ENCODE measurements around the gene SCIN.

GRCh38 chr7:12557282-12557681 lies 13.2 kb upstream of the SCIN start:
- TF ChIP-seq POLR2AphosphoS5 (IDR thresholded peaks at IDR 0.05; ENCODE audit: low read depth, low read length) (no peak), CTCF (IDR thresholded peaks at IDR 0.05 in 2 of 3, conservative IDR thresholded peaks at IDR 0.05 in 1 of 3; ENCODE audit: borderline replicate concordance in 1 of 3, insufficient read depth in 1 of 3, low read depth in 2 of 3, low read length in 2 of 3) (no peak), EGR1 (IDR thresholded peaks at IDR 0.05; ENCODE audit: low read depth) (no peak), EZH2 (IDR thresholded peaks at IDR 0.05) (no peak), EZH2phosphoT487 (IDR thresholded peaks at IDR 0.05; ENCODE audit: borderline replicate concordance) (no peak), ATF3 (IDR thresholded peaks at IDR 0.05) (no peak), CEBPB (IDR thresholded peaks at IDR 0.05; ENCODE audit: low read depth) (no peak)

All from HCT116 (cell line).